GM18951 (cell line): ENCODE results near the gene DMPK.

Experiments
- POLR2A ChIP-seq: IDR thresholded peaks from 4 replicates; pipeline ENCODE4 v1.6.1; 2011; ENCODE audit warnings: mild to moderate bottlenecking; ENCODE audit not compliant: insufficient read length, insufficient read depth; ENCODE audit errors: extremely low read depth
- in situ Hi-C: fragments of 300-500 bp; cut with MboI; formaldehyde crosslinking; loops from one replicate; pipeline ENCODE4 v1.12.0; 2022; ENCODE audit warnings: low sequenced_read_pairs, mixed read lengths, inconsistent platforms; ENCODE audit not compliant: unreplicated experiment

Gene DMPK

DNA sequence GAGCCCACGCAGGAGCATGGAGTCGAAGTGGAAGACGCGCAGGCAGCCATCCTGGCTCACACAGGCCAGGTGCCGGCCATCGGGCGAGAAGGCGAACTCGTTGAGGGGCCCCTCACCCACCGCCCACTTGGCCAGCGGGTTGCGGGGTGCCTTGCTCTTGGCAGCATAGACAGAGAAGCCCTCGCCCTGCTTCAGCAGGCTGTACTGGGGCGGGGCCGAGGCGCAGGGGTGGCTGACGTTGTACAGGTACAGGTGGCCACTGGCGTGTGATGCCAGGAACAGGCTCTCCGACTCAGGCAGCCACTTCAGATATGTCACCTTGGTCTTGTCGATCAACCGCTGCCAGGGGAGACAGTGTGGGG lies 4.2 kb upstream of the DMPK start:
- in situ Hi-C loops: no loop called here
- no peak for TF ChIP-seq POLR2A

DNA sequence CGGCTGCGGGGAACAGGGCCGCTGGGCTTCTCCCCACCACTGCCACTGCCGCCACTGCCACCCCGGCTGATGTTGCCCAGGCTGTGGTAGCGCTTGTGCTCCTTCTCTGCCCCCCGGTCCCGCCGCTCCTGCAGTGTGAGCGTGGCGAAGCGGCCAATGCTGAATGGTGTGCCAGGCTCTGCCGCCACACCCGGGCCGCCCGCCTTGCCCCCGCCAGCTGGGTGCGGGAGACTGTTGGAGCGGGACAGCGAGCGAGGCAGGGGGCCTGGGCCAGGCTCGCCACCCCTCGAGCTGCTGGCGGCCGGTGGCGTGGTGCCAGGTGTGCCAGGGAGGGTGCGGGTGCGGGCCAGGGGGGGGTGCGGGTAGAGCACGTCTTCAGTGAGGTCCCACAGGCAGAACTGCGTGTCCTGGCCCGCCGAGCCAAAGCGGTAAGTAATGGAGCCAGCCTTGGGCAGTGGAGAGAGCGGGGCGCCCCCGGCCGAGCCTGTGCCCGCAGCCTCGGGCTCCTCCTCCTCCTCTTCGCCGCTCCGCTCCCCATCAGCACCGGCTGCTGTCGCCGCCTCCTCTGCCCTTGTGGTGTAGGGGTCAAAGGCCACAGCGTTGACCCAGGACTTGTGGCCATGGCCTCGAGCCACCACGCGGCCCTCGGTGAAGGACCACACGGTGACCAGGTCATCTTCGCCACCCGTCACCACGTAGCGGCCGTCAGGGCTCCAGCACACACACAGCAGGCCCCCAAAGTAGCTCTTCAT lies 3.7 kb upstream of the DMPK start:
- in situ Hi-C loops: no loop called here
- TF ChIP-seq POLR2A: no peak

DNA sequence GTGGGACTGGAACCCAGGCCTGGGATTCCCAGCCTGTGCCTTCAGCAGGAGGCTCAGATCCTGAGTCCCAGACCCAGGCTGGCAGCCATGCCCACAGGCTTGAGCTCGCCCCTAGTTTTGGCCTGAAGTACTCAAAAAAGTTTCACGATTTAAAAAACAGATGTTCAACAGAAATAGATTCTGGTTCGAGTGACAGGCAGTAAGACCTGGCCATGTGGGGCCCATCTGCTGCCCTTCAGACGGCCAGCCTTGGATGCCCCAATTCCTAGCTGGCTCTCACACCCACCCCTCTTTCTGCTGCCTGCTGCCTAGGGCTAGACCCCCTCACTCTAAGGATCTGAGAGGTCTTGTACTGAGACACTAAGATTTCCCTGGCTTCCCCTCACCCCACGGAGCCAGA lies 2.8 kb upstream of the DMPK start:
- in situ Hi-C loops: no loop called here
- TF ChIP-seq POLR2A: no peak

DNA sequence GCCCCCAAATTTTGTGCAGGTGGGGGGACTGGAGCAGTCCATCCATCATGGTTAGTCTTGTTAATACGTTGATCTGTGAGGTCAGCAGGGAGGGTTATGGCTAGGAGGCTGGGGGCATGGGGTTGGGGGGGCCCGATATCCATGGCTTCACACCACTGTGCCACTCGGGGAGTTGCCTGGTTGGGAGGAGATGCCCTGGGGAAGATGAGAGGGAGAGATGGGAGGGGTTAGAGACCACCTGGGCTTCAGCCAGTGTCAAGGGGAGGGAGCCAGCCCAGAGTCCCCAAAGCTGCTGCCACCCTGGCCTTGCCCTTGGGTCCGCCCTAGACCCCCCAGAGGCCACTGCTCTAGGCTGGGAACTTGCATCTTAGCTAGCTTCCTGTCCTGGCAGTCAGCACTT lies 1.8 kb upstream of the DMPK start:
- no peak for TF ChIP-seq POLR2A
- in situ Hi-C loops: no loop called here

DNA sequence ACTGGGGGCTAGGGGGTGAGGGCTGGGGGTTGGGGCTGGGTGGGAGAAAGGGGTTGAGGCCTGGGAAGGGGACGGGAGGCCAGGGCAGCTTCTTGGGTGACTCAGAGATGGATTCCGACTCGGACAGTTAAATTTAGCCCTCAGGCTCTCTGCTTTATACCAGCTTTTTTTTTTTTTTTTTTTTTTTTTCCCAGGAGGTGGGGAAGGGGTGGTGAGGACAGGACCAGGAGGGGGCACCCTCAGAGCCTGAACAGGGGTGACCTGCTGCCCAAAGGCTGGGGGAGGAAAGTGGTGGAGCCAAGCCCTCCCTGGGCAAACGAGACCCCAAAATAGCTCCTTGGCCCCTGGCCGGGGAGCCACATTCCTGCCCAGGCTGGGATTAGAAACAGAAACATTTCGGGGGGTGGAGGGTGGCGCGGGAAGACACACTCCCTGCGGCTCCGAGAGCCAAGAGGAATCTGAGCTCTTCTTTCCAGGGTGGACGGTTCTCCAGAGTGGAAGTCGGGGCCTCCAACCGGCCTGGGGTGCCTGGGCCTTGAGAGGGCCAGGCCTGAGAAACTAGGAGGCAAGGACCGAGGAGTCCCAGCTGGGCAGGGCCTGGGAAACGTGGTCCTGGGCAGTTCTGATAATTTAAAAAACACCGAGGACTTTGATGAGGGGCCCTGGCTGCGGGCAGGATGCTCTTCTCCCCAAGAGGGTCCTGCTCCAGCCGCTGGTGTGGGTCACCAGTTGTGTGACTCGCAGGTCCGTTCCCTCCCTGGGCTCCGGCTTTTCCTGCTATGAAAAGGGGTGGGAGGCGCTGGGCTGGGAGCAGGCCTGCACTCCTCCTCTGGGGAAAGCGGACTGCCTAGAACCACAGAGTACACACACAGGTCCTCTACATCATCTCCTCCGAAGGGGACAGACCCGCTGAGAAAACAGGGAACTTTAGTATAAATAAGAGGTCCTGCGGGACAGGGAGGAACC lies 813 bp upstream of the DMPK start:
- in situ Hi-C loops: no loop called here
- no peak for TF ChIP-seq POLR2A

DNA sequence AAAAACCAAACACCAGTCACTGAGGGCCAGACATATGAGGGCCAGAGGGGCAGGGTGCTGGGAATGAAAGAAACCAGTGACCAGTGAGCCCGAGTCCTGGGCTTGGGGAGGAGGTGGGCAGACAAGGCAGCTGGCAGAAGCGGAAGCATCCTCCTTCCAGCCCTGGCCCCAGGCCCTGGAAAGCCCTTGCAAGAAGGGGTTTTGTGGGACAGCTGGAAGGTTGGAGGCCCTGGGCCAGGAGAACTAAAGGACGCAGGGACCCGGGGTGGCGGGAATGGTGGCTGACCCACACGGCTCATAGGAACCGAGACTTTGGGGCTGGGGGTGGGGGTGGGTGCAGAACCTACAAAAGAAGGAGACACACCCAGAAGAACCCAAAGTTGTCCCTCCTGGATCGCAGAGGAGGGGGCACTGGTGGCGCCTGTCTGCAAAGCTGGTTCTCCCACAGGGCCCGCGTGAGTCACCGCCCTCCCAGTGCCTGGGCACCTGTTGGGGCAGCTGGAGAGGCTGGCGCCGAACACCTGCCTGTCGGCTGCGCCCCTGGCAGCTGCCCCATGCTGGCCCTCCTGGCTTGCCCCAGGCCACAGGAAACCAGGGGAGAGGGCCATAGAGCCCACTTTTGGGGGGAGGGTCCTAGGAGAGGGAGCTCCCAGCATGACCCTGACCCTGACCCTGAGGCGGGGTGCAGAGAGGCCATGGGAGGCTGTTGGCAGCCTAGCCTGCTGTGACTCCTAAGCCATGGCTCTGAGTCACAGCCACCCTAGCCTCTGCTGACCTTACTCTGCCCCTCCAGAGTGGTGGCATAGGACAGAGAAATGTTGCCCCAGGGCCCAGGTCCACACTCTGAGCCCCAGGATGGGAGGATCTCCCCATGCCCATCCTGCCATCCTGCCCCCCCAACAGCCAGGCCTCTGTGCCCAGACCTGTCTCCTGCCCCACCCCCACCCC lies 802 bp downstream of the DMPK start:
- in situ Hi-C loops: no loop called here
- TF ChIP-seq POLR2A: no peak

DNA sequence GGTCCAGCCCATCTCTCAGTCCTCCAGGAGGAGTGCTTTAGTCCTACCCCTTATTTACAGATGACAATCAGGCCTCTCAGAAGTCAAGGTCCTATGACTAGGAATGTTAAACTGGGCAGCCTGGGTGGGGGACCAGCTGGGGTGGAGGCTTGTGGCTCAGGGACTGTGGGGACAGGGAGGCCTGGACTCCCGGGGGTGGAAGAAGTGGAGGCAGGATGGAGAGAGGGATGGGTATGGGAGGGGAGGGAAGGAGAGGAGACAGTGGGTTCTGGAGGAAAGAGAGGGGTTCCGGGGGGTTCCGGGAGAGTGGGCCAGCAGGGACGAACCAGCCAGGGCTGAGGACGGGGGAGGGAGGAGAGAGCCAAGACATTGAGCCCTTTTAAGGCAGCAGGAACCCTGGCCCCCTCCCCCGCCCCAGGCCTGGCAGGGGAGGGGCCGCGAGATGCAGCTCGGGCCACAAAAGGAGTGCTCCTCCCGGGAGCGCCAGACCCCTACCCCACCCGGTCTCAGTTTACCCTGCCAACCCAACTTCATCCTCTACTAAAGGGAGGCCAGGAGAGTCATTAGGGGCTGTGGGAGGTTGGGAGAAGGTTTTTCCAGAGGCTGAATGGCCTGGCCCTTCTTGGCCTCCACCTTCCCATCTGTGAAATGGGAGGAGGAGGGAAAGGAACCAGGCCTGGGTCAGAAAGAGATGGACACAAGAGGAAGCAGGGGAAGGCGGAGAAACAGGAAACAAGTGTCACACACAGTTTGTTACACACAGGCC lies 1.7 kb downstream of the DMPK start:
- no peak for TF ChIP-seq POLR2A
- in situ Hi-C loops: no loop called here

DNA sequence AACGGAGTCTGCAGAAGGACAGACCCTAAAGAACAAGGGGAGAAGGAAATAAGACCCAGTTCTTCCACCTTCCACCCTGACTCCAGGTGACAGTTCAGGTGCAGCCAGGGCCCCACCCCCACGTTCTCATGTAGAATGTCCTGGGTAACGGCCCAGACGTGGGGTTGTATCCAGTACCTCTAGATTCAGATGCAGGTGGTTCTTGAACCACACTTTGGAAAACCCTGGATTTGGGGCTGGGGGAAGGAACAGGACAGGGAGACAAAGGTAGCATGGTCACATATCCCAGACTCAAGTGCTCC lies 2.2 kb downstream of the DMPK start:
- in situ Hi-C loops: no loop called here
- TF ChIP-seq POLR2A: no peak

DNA sequence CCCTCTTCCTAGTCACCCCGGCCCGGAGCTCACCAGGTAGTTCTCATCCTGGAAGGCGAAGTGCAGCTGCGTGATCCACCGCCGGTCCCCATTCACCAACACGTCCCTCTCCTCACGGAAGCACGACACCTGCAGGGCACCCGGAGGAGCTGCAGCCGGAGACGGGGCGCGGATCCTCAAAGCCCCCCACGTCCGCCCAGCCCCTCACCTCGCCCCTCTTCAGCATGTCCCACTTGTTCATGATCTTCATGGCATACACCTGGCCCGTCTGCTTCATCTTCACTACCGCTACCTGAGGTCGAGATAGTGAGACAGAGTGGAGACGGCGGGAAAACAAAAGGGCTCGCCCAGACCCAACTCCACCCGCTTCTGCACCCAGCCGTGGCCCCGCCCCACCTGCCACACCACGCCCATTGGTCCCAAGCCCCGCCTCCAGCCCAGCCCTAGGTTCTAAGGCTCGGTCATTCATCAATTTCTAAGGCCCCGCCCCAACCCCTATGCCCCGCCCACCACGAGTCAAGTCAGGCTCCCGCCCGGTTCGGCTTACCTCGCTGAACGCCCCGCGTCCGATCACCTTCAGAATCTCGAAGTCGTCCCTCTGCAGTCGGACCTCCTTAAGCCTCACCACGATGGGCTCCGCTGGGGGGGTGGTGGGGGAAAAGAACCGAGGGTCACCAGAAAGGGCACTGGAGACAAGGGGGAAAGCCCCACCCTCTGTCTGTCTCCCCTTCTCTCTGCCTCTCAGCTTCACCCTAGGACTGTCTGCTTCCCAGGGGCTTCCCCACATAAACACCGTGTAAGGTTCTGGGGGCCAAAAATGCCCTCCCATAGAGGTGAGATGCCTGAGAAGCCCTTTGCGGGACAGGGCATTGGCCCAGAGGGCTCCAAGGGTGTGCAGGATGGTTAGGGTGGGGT lies 2.8 kb downstream of the DMPK start:
- no peak for TF ChIP-seq POLR2A
- in situ Hi-C loops: no loop called here

DNA sequence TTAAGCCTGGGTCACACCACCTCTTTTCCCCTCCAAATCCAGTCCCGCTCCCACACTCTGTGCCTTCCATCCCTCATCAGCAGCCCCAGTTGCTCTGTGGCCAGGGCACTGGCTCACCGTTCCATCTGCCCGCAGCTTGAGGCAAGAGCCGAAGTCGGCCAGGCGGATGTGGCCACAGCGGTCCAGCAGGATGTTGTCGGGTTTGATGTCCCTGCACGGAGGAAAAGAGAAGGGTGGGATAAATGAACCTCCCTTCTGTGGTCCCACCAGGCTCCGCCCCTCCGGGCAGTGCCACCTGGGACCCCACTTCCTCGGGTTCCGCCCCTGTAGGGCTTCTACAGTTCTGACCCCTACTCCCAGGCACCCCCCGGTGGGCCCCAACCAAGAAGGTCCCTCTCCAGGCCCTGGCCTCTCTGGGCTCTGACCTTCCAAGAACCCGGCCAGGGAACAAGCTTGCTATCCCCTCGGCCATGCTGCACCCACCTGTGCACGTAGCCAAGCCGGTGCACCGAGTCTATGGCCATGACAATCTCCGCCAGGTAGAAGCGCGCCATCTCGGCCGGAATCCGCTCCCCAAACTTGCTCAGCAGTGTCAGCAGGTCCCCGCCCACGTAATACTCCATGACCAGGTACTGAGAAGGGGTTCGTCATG lies 4.2 kb downstream of the DMPK start:
- in situ Hi-C loops: no loop called here
- TF ChIP-seq POLR2A: no peak

DNA sequence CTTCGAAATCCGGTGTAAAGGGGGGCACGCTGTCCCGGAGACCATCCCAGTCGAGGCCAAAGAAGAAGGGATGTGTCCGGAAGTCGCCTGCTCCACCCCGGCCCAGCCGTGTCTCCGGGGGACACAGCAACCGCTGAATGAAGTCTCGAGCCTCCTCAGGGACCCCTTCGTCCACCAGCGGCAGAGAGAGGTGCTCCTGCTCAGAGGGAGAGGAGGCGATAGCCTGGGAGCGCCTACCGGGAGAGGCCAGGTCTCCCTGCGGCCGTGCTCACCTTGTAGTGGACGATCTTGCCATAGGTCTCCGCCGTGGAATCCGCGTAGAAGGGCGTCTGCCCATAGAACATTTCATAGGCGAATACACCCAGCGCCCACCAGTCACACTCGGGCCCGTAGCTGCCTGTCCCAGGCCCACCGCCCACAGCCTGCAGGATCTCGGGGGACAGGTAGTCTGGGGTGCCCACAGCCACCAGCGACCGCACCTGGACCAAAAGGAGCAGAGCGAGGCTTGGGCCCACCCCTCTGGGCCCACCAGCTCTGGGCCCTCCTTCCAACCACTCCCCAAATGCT lies 4.8 kb downstream of the DMPK start:
- in situ Hi-C loops: no loop called here

DNA sequence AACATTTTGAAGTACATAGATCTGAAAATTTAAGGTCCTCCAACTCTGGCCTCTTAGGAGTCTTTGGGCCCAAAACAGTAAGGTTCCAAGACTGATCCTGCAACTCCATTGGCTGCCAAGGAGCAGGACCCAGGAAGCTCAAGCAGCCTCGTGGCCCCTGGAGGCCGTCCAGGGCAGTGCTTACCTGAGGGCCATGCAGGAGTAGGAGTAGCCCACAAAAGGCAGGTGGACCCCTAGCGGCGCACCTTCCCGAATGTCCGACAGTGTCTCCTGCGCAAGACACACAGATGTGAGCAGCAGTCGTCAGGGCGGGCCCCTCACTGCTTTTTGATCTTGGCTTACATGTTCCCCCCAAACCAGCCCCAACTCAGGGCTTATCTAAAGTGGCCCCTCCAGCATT lies 7.5 kb downstream of the DMPK start:
- in situ Hi-C loops: no loop called here
- TF ChIP-seq POLR2A: no peak

More for the DNA sequence above, 4.8 kb downstream of the DMPK start:
- no peak for TF ChIP-seq POLR2A
